PC-3 (cell line): Measurements from ENCODE around the gene CFHR2. TPM values are rescaled to one million over a fixed set of nuclear protein-coding genes. Genes with fewer than 3 reads are reported as not detected.
"Not testable (repeated sequence)": the region's sequence is repeated elsewhere in the genome, so short reads cannot be mapped to it uniquely, and the experiment has no call there.

Experiments used
- ATAC-seq: fragments of 200-7000 bp; cut with Tn5 transposase; 2 replicates; pipeline ENCODE4 v1.9.1; 2020; ENCODE audit warnings: mild to moderate bottlenecking, moderate library complexity
- Bru-seq: library from RNA; stranded (reverse); fragments of 400-500 nt; gene quantifications from one replicate; lab custom pipeline; 2021; lab: Mats Ljungman, UMichigan
- BruChase-seq, 2 experiments: library from RNA; stranded (reverse); fragments of 400-500 nt; gene quantifications; one replicate each; lab custom pipeline; 2021; lab: Mats Ljungman, UMichigan
- BruUV-seq: library from RNA; stranded (reverse); fragments of 400-500 nt; replicated peaks from 2 replicates; lab custom pipeline; 2021; lab: Mats Ljungman, UMichigan
- CTCF ChIA-PET: fragments of 300-600 bp; sonication (Branson Sonifier 250); formaldehyde crosslinking; loops from one replicate; lab custom pipeline; 2022; ENCODE audit warnings: antibody characterized with exemption; lab: Charles Lee
- POLR2A ChIA-PET: fragments of 300-600 bp; sonication (Branson Sonifier 250); formaldehyde crosslinking; loops from one replicate; lab custom pipeline; 2022; ENCODE audit warnings: antibody characterized with exemption; ENCODE audit not compliant: unreplicated experiment; lab: Charles Lee
- DNase-seq: peaks from one replicate; pipeline ENCODE4 v3.0.0-alpha.2; 2015
- H2AFZ ChIP-seq: fragments of 300-600 bp; sonication (generic); 2 replicates; pipeline ENCODE4 v1.6.0; 2016; ENCODE audit warnings: antibody characterized with exemption, low read length
- H3F3A ChIP-seq: fragments of 300-600 bp; sonication (generic); one replicate; pipeline ENCODE4 v1.6.0; 2017; ENCODE audit warnings: antibody characterized with exemption, low read length, control low read depth, mild to moderate bottlenecking; ENCODE audit not compliant: unreplicated experiment
- H3K27ac ChIP-seq: fragments of 300-600 bp; sonication (generic); 2 replicates; pipeline ENCODE4 v1.5.1; 2016; ENCODE audit warnings: mild to moderate bottlenecking, low read length
- H3K27me3 ChIP-seq: fragments of 300-600 bp; sonication (generic); 2 replicates; pipeline ENCODE4 v1.6.1; 2016; ENCODE audit warnings: low read length, mixed read lengths
- H3K36me3 ChIP-seq: fragments of 300-600 bp; sonication (generic); 2 replicates; pipeline ENCODE4 v1.6.1; 2016; ENCODE audit warnings: low read depth, mixed run types, low read length, mixed read lengths
- H3K4me1 ChIP-seq: fragments of 300-600 bp; sonication (generic); 2 replicates; pipeline ENCODE4 v1.5.1; 2016; ENCODE audit warnings: low read length; ENCODE audit not compliant: insufficient read depth
- H3K4me2 ChIP-seq: fragments of 300-600 bp; sonication (generic); 2 replicates; pipeline ENCODE4 v1.6.0; 2016; ENCODE audit warnings: low read length
- H3K4me3 ChIP-seq: fragments of 300-600 bp; sonication (generic); 2 replicates; pipeline ENCODE4 v1.5.1; 2016; ENCODE audit warnings: mild to moderate bottlenecking, low read length, mixed read lengths
- H3K79me2 ChIP-seq: fragments of 300-600 bp; sonication (generic); 2 replicates; pipeline ENCODE4 v1.6.1; 2017; ENCODE audit warnings: low read length, mixed read lengths
- H3K9ac ChIP-seq: fragments of 300-600 bp; sonication (generic); 2 replicates; pipeline ENCODE4 v1.6.0; 2016; ENCODE audit warnings: mild to moderate bottlenecking, low read length
- H3K9me2 ChIP-seq: fragments of 300-600 bp; sonication (generic); replicated peaks from 2 replicates; pipeline ENCODE4 v1.6.1; 2016; ENCODE audit warnings: mixed run types, low read length, mixed read lengths
- H3K9me3 ChIP-seq: fragments of 300-600 bp; sonication (generic); 2 replicates; pipeline ENCODE4 v1.6.1; 2016; ENCODE audit warnings: low read length, mixed read lengths
- H4K20me1 ChIP-seq: fragments of 300-600 bp; sonication (generic); 2 replicates; pipeline ENCODE4 v1.6.1; 2016; ENCODE audit warnings: low read length, mixed read lengths
- EZH2 ChIP-seq: fragments of 300-600 bp; sonication (generic); IDR thresholded peaks from one replicate; pipeline ENCODE4 v1.6.1; 2017; ENCODE audit warnings: antibody characterized with exemption, mild to moderate bottlenecking, low read length; ENCODE audit not compliant: unreplicated experiment
- EZH2phosphoT487 ChIP-seq: fragments of 300-600 bp; sonication (generic); IDR thresholded peaks from 2 replicates; pipeline ENCODE4 v1.6.1; 2018; ENCODE audit warnings: mild to moderate bottlenecking, antibody characterized with exemption, low read length, borderline replicate concordance
- intact Hi-C: fragments of 100-400 bp; cut with micrococcal nuclease; formaldehyde crosslinking; loops from 2 replicates; pipeline ENCODE4 v1.9.0; 2023
- long read RNA-seq: library from polyadenylated mRNA; unstranded; transcript quantifications from one replicate; pipeline ENCODE4 v2.0.0, GENCODE V29; 2021; ENCODE audit not compliant: unreplicated experiment
- total RNA-seq: library from RNA; depleted of rRNA; stranded (reverse); fragments of >200 nt; gene quantifications from 2 replicates; pipeline ENCODE4 v1.2.3, GENCODE V29; 2014; rRNA removed
- TF ChIP-seq, protein P1 (sequence below): fragments of 300-600 bp; sonication (generic); conservative IDR thresholded peaks from 2 replicates; pipeline ENCODE4 v1.5.1; 2017; ENCODE audit warnings: antibody characterized with exemption, low read depth, mild to moderate bottlenecking, low read length

The CFHR2 gene
- total RNA-seq (not detected in 2 replicates), Bru-seq, nascent RNA (not detected), BruChase-seq, experiment 1, labeled RNA remaining after a 6-hour chase (not detected), BruChase-seq, experiment 2, labeled RNA remaining after a 2-hour chase (not detected)
- long read RNA-seq: 0 reads

DNA sequence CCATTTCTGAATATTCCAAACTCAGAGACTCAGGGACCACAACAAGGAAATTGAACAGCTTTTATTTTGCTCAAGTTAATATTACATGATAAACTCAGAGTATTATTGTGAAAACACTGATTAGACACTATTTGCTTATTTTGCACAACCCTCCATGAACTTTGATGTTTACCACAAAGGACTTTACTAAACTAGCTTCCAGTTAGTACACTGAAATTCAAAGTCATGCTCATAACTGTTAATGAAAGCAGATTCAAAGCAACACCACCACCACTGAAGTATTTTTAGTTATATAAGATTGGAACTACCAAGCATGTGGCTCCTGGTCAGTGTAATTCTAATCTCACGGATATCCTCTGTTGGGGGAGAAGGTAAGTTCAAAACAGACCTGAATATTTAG is at the start of gene CFHR2:
TSS of gene CFHR2 (plus strand) at position 171 of the 400 bp plus-strand sequence. CDS start at position 314, 143 bp downstream.
- BruUV-seq, POLR2A ChIA-PET, H3K79me2 ChIP-seq, H3K27ac ChIP-seq, ATAC-seq, H4K20me1 ChIP-seq, H3K9me3 ChIP-seq, H3K4me1 ChIP-seq, CTCF ChIA-PET, H3K4me3 ChIP-seq, H3K9me2 ChIP-seq, H2AFZ ChIP-seq, H3K4me2 ChIP-seq, DNase-seq, H3K27me3 ChIP-seq, H3F3A ChIP-seq, H3K9ac ChIP-seq, H3K36me3 ChIP-seq, intact Hi-C loops: not testable (repeated sequence)

DNA sequence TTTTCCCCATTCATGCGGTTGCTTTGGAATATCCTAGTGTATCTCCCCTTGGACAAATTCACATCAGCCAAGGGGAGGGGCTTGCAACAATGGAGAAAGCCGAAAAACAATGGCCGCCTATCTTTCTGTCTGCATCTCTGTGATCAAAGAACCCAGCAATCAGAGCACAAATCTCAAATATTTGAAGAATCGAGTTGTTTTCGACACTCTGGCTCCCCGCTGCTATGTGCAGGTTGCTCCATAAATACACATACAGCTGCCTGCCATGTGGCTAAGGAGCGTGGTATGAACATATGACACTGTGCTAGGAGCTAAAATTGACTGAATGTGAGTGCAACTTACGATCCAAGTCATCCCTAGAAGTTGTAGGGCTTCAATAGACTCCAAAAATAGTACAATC is 47.2 kb upstream of the CFHR2 start:
- no peaks in the 10 kb centered on the region for H4K20me1 ChIP-seq
- ATAC-seq: no peak
- H3K27ac ChIP-seq: no peak overlapping the region
- H2AFZ ChIP-seq: no peak overlapping the region
- ChIA-PET CTCF (no interaction called here), POLR2A (no interaction called here)
- TF ChIP-seq, protein P1, sequence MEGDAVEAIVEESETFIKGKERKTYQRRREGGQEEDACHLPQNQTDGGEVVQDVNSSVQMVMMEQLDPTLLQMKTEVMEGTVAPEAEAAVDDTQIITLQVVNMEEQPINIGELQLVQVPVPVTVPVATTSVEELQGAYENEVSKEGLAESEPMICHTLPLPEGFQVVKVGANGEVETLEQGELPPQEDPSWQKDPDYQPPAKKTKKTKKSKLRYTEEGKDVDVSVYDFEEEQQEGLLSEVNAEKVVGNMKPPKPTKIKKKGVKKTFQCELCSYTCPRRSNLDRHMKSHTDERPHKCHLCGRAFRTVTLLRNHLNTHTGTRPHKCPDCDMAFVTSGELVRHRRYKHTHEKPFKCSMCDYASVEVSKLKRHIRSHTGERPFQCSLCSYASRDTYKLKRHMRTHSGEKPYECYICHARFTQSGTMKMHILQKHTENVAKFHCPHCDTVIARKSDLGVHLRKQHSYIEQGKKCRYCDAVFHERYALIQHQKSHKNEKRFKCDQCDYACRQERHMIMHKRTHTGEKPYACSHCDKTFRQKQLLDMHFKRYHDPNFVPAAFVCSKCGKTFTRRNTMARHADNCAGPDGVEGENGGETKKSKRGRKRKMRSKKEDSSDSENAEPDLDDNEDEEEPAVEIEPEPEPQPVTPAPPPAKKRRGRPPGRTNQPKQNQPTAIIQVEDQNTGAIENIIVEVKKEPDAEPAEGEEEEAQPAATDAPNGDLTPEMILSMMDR: no peak
- no peak for TF ChIP-seq EZH2
- TF ChIP-seq EZH2phosphoT487: no peak
- no TSS peak for BruUV-seq
- no peaks in the 10 kb centered on the region for H3F3A ChIP-seq
- H3K9me2 ChIP-seq: no peaks in the 10 kb centered on the region
- intact Hi-C loops: no loop called here
- H3K4me1 ChIP-seq: no peaks in the 10 kb centered on the region
- no peak overlapping the region for H3K4me3 ChIP-seq
- no peak overlapping the region for H3K4me2 ChIP-seq
- no peaks in the 10 kb centered on the region for H3K27me3 ChIP-seq
- no peaks in the 10 kb centered on the region for H3K36me3 ChIP-seq
- no peaks in the 10 kb centered on the region for H3K9me3 ChIP-seq
- DNase-seq: no peak
- H3K79me2 ChIP-seq: no peaks in the 10 kb centered on the region
- no peak overlapping the region for H3K9ac ChIP-seq

DNA sequence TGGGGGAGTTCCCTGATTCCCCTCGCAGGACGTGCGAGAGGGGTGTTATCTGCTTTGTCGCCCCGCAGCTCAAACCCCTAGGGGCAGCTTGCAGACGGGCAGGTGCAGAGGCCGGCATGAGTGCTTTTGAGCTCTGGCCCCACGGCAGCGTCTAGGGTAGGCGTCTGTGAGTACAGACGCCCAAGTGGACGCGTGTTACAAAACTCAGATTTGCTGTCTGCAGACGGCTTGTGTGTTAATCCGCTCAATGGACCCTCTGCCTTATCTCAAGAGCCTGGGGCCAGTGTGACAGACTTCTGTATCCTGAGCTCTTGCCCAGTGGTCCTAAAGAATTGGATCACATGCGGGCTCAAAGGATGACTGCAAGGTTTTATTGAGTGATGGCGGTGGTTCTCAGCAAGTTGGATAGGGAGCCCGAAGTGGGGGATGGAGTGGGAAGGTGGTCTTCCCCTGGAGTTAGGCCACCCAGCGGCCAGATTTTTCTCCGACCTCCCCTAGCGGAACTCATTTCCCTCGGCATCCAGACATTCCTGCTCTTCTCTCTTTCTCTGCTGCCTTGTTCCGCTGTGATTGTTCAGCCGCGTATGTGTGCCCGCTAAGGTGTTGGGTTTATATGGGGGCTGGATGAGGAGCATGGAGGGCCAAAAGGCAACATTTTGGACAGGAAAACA is 46.2 kb upstream of the CFHR2 start:
- ChIA-PET POLR2A (no interaction called here), CTCF (no interaction called here)
- Histone ChIP-seq H2AFZ (no peak overlapping the region), H3K9me3 (no peaks in the 10 kb centered on the region), H3K9ac (no peak overlapping the region), H3F3A (no peaks in the 10 kb centered on the region), H3K27me3 (no peaks in the 10 kb centered on the region), H3K79me2 (no peaks in the 10 kb centered on the region), H4K20me1 (no peaks in the 10 kb centered on the region), H3K27ac (no peak overlapping the region), H3K9me2 (no peaks in the 10 kb centered on the region), H3K36me3 (no peaks in the 10 kb centered on the region), H3K4me2 (no peak overlapping the region), H3K4me1 (no peaks in the 10 kb centered on the region), H3K4me3 (no peak overlapping the region)
- intact Hi-C loops: no loop called here
- ATAC-seq: no peak
- DNase-seq: no peak
- BruUV-seq: no TSS peak
- TF ChIP-seq, protein P1: no peak
- no peak for TF ChIP-seq EZH2phosphoT487
- no peak for TF ChIP-seq EZH2
